HL-60 (cell line): ENCODE data around the gene VILL.

Source experiments
- DNase-seq, 2 experiments: peaks; one replicate each; pipeline ENCODE4 v3.0.0-alpha.2; 2010 to 2020; ENCODE audit warnings: low read depth in 1 of 2, low spot score in 1 of 2
- H3K27ac ChIP-seq: fragments of 250-450 bp; sonication (Bioruptor Pico); replicated peaks from 2 replicates; pipeline ENCODE4 v1.5.1; 2020; ENCODE audit warnings: mild to moderate bottlenecking, moderate library complexity
- H3K27me3 ChIP-seq: fragments of 250-450 bp; sonication (Bioruptor Pico); 2 replicates; pipeline ENCODE4 v1.5.1; 2021; ENCODE audit warnings: mild to moderate bottlenecking, moderate library complexity; ENCODE audit not compliant: insufficient read depth, poor library complexity, severe bottlenecking
- H3K4me3 ChIP-seq: replicated peaks from 2 replicates; pipeline ENCODE4 v1.5.1; 2011; ENCODE audit warnings: mild to moderate bottlenecking, control low read depth, low read length; ENCODE audit not compliant: insufficient read depth
- GABPA ChIP-seq: IDR thresholded peaks from 2 replicates; pipeline ENCODE4 v1.6.1; 2012; ENCODE audit warnings: low read depth
- POLR2AphosphoS5 ChIP-seq: IDR thresholded peaks from 2 replicates; pipeline ENCODE4 v1.6.1; 2012; ENCODE audit warnings: low read depth
- SPI1 ChIP-seq: IDR thresholded peaks from 2 replicates; pipeline ENCODE4 v1.6.1; 2012; ENCODE audit warnings: low read depth, mild to moderate bottlenecking, borderline replicate concordance
- TF ChIP-seq, protein P1 (sequence below): IDR thresholded peaks from 2 replicates; pipeline ENCODE4 v1.6.1; 2012; ENCODE audit warnings: low read depth; ENCODE audit not compliant: insufficient replicate concordance
- TF ChIP-seq, protein P2 (sequence below): IDR thresholded peaks from one replicate; pipeline ENCODE4 v1.5.1; 2011; ENCODE audit warnings: low read length, control low read depth, inconsistent platforms; ENCODE audit not compliant: insufficient read depth

VILL gene

DNA sequence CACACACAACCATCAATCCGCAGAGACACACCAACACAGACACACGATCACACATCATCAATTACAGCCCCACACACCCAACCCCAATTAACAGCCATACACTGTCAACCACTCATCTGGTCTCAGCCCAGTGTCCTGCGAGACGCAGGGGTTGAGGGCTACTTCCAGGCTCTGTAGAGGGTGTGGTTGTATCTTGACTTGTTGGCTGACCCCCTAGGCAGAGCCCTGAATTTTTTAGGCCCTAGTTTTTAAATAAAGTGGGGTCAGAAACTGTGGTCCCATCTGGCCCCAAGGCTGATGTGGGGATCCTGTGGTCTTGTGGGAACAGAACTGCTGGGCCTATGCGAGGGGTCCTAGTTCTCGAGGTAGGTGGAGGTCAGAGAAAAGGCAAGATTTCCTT, 9.2 kb downstream of the VILL start:
- Histone ChIP-seq H3K27me3 (no peaks in the 10 kb centered on the region), H3K27ac (no peak overlapping the region), H3K4me3 (no peak overlapping the region)
- DNase-seq, result no peak
- TF ChIP-seq, protein P1, sequence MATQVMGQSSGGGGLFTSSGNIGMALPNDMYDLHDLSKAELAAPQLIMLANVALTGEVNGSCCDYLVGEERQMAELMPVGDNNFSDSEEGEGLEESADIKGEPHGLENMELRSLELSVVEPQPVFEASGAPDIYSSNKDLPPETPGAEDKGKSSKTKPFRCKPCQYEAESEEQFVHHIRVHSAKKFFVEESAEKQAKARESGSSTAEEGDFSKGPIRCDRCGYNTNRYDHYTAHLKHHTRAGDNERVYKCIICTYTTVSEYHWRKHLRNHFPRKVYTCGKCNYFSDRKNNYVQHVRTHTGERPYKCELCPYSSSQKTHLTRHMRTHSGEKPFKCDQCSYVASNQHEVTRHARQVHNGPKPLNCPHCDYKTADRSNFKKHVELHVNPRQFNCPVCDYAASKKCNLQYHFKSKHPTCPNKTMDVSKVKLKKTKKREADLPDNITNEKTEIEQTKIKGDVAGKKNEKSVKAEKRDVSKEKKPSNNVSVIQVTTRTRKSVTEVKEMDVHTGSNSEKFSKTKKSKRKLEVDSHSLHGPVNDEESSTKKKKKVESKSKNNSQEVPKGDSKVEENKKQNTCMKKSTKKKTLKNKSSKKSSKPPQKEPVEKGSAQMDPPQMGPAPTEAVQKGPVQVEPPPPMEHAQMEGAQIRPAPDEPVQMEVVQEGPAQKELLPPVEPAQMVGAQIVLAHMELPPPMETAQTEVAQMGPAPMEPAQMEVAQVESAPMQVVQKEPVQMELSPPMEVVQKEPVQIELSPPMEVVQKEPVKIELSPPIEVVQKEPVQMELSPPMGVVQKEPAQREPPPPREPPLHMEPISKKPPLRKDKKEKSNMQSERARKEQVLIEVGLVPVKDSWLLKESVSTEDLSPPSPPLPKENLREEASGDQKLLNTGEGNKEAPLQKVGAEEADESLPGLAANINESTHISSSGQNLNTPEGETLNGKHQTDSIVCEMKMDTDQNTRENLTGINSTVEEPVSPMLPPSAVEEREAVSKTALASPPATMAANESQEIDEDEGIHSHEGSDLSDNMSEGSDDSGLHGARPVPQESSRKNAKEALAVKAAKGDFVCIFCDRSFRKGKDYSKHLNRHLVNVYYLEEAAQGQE, result no peak
- TF ChIP-seq, protein P2, sequence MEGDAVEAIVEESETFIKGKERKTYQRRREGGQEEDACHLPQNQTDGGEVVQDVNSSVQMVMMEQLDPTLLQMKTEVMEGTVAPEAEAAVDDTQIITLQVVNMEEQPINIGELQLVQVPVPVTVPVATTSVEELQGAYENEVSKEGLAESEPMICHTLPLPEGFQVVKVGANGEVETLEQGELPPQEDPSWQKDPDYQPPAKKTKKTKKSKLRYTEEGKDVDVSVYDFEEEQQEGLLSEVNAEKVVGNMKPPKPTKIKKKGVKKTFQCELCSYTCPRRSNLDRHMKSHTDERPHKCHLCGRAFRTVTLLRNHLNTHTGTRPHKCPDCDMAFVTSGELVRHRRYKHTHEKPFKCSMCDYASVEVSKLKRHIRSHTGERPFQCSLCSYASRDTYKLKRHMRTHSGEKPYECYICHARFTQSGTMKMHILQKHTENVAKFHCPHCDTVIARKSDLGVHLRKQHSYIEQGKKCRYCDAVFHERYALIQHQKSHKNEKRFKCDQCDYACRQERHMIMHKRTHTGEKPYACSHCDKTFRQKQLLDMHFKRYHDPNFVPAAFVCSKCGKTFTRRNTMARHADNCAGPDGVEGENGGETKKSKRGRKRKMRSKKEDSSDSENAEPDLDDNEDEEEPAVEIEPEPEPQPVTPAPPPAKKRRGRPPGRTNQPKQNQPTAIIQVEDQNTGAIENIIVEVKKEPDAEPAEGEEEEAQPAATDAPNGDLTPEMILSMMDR, result no peak
- TF ChIP-seq SPI1 (no peak), GABPA (no peak), POLR2AphosphoS5 (no peak)

DNA sequence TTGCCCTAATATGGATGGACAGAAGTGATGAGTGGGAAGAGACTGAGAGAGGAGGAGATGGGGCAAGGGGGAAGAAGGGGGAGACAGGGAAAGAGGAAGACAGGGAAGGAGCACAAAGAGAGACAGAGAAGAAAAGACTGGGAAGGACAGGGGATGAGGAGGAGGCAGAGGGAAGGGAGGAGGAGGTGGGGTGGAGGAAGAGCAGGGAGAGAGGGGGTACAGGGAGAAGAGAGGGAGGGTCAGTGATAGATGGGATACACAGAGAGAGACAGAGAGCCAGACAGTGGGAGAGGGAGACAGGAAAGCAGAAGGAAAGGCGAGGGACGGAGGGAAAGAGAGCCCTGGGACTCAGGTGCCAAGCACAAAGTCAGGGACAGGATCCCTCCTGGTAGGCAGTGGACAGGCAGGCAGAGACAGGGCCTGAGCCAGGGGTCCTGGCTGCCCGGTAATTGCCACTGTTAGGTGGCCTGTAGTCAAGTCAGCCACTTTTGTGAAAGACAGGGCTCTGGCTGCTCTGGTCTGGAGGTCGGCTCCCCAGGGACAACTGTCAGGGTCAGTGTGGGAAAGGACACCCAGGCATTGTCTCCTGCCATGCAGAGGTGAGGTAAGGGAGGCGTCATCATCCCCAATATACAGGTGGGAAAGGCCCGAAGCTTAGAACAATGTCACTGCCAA, 9.8 kb downstream of the VILL start:
- DNase-seq, result no peak
- no peak for TF ChIP-seq SPI1
- no peak for TF ChIP-seq GABPA
- TF ChIP-seq, protein P2, result no peak
- TF ChIP-seq, protein P1, result no peak
- TF ChIP-seq POLR2AphosphoS5, result no peak
- Histone ChIP-seq H3K27me3 (no peaks in the 10 kb centered on the region), H3K4me3 (no peak overlapping the region), H3K27ac (no peak overlapping the region)

DNA sequence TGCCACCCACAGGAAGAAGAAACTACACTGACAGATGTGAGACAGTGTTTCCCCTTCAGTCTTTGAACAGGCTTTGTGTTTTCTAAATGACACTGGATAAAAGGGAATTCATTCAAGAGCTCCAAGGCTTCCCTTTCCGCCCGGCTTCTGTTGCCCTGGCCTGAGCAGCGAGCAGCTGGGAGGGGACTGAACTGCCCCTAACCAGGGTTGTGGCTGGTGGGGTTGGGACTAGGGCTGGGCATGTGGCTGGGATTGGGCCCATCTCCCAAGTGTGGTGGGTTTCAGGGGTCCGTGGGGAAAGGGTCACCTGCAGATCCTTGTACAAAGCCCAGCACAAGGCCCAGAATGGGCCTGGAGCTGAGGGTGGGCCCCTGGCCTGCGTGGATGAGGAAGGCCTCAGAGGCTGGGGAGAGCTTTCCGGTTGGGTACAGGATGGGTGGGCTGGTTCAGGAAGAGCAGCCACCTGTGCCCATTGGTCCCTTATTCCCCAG, 10.4 kb downstream of the VILL start:
- DNase-seq, result no peak

More for the DNA sequence above, 10.4 kb downstream of the VILL start:
- Histone ChIP-seq H3K4me3 (no peak overlapping the region), H3K27me3 (no peaks in the 10 kb centered on the region), H3K27ac (no peak overlapping the region)
- TF ChIP-seq SPI1, result no peak
- no peak for TF ChIP-seq POLR2AphosphoS5
- TF ChIP-seq, protein P1, result no peak
- no peak for TF ChIP-seq GABPA
- TF ChIP-seq, protein P2, result no peak
